H54 (cell line): ENCODE measurements around the gene SIRT6.
A peak's percentile ranks its signal among the peaks of the same experiment; 100 is the strongest.
"Not testable (repeated sequence)": the region's sequence is repeated elsewhere in the genome, so short reads cannot be mapped to it uniquely, and the experiment has no call there.

Source experiments
- DNase-seq: peaks from one replicate; pipeline ENCODE4 v3.0.0; 2011; ENCODE audit warnings: low spot score, mixed read lengths; ENCODE audit not compliant: insufficient read length
- FAIRE-seq: peaks from 3 replicates; lab custom pipeline; 2011; peaks lifted over from hg19 to GRCh38; lab: Jason Lieb, UNC
- POLR2A ChIP-seq: IDR thresholded peaks from 2 replicates; pipeline ENCODE4 v1.6.1; 2011; ENCODE audit warnings: low read depth, mild to moderate bottlenecking, low read length

SIRT6 gene

GRCh38 chr19:4182084-4182810 lies at the start of gene SIRT6, which contains the start of gene ANKRD24:
SIRT6 (minus strand) TSS chr19:4182563; CDS start chr19:4182539, 24 bp downstream.
ANKRD24 (plus strand) TSS chr19:4182689; CDS start chr19:4186426, 3,737 bp downstream.
- no peak for FAIRE-seq
- TF ChIP-seq POLR2A = peak; percentile 79
- peak; percentile 96 for DNase-seq

GRCh38 chr19:4232139-4232538 lies 49.8 kb upstream of the SIRT6 start:
- DNase-seq, FAIRE-seq: not testable (repeated sequence)

- FAIRE-seq, DNase-seq: not testable (repeated sequence)
Observed at GRCh38 chr19:4231521-4231920, 49.2 kb upstream of the SIRT6 start.

GRCh38 chr19:4230237-4230636 lies 47.9 kb upstream of the SIRT6 start:
- not testable (repeated sequence) for DNase-seq, FAIRE-seq

- DNase-seq = peak; percentile 70
- FAIRE-seq = no peak
- no peak for TF ChIP-seq POLR2A
Observed at GRCh38 chr19:4229179-4229931, 47.0 kb upstream of the SIRT6 start, which contains the start of gene EBI3. EBI3 (plus strand) TSS chr19:4229523; CDS start chr19:4229551, 28 bp downstream.

- FAIRE-seq (no peak), DNase-seq (no peak)
- TF ChIP-seq POLR2A = no peak
Observed at GRCh38 chr19:4228765-4229178, 46.4 kb upstream of the SIRT6 start.

- DNase-seq (no peak), FAIRE-seq (no peak)
- no peak for TF ChIP-seq POLR2A
Observed at GRCh38 chr19:4227771-4228170, 45.4 kb upstream of the SIRT6 start.

GRCh38 chr19:4225885-4226284 lies 43.5 kb upstream of the SIRT6 start:
- DNase-seq = no peak
- TF ChIP-seq POLR2A = no peak
- FAIRE-seq = no peak

GRCh38 chr19:4224470-4224869 lies 42.1 kb upstream of the SIRT6 start:
- no peak for FAIRE-seq
- DNase-seq = no peak
- no peak for TF ChIP-seq POLR2A

- no peak for TF ChIP-seq POLR2A
- DNase-seq (no peak), FAIRE-seq (no peak)
Observed at GRCh38 chr19:4220188-4220587, 37.8 kb upstream of the SIRT6 start.

GRCh38 chr19:4218523-4218922 lies 36.2 kb upstream of the SIRT6 start:
- not testable (repeated sequence) for DNase-seq, FAIRE-seq

- no peak for TF ChIP-seq POLR2A
- no peak for FAIRE-seq
- DNase-seq = no peak
Observed at GRCh38 chr19:4217429-4218264, 35.3 kb upstream of the SIRT6 start.

GRCh38 chr19:4216846-4217245 lies 34.5 kb upstream of the SIRT6 start:
- no peak for FAIRE-seq

GRCh38 chr19:4215807-4216206 lies 33.4 kb upstream of the SIRT6 start:
- no peak for DNase-seq
- FAIRE-seq = no peak
- TF ChIP-seq POLR2A = no peak

More at GRCh38 chr19:4216846-4217245, 34.5 kb upstream of the SIRT6 start:
- no peak for TF ChIP-seq POLR2A
- DNase-seq = no peak
